Panc1 (cell line): ENCODE data around the gene IER5L.

Experiments
- POLR2AphosphoS5 ChIP-seq: IDR thresholded peaks from 2 replicates; pipeline ENCODE4 v1.6.1; 2012; ENCODE audit warnings: mild to moderate bottlenecking, low read depth, low read length, moderate library complexity
- TF ChIP-seq, protein P1 (sequence below): fragments of 450-650 bp; IDR thresholded peaks from 2 replicates; pipeline ENCODE4 v1.5.1; 2017; ENCODE audit warnings: mild to moderate bottlenecking

GRCh38 chr9:129163753-129164152 lies 14.3 kb downstream of the IER5L start:
- TF ChIP-seq, protein P1, sequence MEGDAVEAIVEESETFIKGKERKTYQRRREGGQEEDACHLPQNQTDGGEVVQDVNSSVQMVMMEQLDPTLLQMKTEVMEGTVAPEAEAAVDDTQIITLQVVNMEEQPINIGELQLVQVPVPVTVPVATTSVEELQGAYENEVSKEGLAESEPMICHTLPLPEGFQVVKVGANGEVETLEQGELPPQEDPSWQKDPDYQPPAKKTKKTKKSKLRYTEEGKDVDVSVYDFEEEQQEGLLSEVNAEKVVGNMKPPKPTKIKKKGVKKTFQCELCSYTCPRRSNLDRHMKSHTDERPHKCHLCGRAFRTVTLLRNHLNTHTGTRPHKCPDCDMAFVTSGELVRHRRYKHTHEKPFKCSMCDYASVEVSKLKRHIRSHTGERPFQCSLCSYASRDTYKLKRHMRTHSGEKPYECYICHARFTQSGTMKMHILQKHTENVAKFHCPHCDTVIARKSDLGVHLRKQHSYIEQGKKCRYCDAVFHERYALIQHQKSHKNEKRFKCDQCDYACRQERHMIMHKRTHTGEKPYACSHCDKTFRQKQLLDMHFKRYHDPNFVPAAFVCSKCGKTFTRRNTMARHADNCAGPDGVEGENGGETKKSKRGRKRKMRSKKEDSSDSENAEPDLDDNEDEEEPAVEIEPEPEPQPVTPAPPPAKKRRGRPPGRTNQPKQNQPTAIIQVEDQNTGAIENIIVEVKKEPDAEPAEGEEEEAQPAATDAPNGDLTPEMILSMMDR, result no peak
- TF ChIP-seq POLR2AphosphoS5, result no peak
